A673 (cell line): ENCODE measurements around the gene CHST15.

Experiments
- CTCF ChIP-seq: fragments of 300-800, 200-600 bp; sonication (generic); conservative IDR thresholded peaks from 2 replicates; pipeline ENCODE4 v1.5.1; 2017; ENCODE audit warnings: low read depth, mild to moderate bottlenecking, antibody characterized with exemption, low read length, moderate library complexity, mixed read lengths
- EZH2 ChIP-seq: fragments of 200-600 bp; sonication (generic); IDR thresholded peaks from 2 replicates; pipeline ENCODE4 v1.6.1; 2017; ENCODE audit warnings: borderline replicate concordance, low read depth, mild to moderate bottlenecking, mixed read lengths, antibody characterized with exemption, low read length; ENCODE audit not compliant: poor library complexity, severe bottlenecking

- TF ChIP-seq EZH2 (no peak), CTCF (peak; percentile 90)
Measured at GRCh38 chr10:123967626-123968243, 125.7 kb downstream of the CHST15 start.
